Activated CD4-positive, alpha-beta T cell treated with anti-CD3 and anti-CD28 coated beads, Interleukin-2, amount 50 U/mL, for 48 hours (primary cell): ENCODE results near the gene GK.
"Not testable (repeated sequence)": the region's sequence is repeated elsewhere in the genome, so short reads cannot be mapped to it uniquely, and the experiment has no call there.

Experiments used
- DNase-seq, 2 experiments: peaks; one replicate each; pipeline ENCODE4 v3.0.0-alpha.2; 2020

Gene GK

GRCh38 chrX:30713061-30713525, 59.9 kb downstream of the GK start:
- DNase-seq, result peak; percentile 36 to 60

DNA sequence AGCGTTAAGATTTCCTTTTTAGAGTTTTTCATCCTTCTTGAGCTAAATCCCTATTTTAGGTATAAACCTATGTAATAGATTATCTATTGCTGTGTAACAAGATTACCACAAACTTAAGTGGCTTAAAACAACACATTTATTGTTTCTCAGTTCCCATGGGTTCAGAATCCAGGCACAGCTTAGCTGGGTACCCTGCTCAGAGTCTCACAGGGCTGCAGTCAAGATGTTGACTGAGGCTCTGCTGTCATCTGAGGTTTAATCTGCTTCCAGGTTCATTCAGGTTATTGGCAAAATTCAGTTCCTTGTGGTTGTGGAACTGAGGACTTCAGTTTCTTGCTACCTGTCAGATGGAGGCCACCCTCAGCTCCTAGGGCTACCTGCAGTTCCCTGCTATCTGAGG, 60.9 kb downstream of the GK start:
- no peak for DNase-seq

DNA sequence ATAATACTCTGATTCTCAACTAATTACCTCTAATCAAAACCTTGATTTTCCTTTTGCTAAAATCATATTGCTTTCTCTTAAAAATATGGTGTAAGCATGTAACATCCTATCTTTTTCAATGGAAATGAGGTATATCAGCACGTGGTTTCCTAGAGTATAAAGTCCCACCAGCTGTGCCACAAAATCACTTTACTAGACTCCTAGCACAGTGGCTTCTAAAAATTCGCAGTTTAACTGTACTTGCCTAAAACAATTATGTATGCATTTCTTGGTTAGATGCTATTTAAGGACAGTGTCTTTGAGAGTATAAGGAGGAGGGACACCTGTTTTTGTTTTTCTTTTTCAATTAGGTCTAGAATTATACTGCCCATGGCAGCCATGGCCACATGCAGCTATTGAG, 62.8 kb downstream of the GK start:
- DNase-seq, result no peak

DNA sequence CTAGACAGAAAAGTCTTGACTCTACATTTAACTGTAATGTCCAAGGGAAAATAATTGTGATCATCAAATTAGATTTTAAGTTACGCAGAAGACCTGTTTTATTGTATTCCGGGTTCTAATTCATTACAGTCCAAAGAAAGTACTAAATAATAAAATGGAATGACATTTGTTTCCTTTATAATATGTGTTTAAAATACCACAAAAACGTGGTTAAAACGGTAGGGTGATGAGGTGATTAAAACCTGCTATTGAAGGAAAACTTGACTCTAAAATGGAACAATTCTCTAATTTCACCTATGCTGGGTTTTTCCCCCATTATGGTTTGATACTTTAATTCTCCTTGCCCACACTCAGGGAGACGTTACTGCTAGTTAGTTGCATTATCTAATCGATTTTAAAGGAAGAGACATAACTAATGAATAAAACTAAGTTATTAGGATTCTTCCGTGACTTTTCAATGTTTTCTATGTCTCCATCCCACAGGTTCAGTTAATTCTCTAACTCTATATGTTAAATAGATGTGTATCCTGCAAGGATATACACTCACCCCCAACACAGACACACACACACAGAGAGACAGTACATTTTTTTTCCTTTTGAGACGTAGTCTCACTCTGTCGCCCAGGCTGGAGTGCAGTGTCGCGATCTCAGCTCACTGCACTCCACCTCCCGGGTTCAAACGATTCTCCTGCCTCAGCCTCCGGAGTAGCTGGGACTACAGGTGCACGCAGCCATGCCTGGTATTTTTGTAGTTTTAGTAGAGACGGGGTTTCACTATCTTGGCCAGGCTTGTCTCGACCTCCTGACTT, 80.8 kb downstream of the GK start:
- DNase-seq, result no peak

DNA sequence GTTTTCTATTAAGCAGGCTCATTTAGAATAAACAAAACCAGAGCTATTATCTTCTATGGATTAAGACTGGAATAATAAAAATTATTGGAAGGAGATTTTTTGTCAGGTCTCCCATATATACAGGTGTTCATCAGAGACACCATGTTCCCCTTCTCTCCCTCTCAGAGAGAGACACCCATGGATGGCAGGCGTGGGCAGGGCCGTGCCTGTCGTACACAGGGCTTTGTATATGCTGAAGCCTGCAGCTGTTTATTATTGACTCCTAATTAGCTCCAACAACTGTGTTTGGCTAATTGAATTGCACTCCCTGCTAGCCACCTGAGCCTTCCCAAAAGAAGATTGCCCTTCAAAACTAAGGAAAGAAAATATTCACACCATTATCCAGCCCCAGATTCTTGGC, 81.6 kb downstream of the GK start:
- no peak for DNase-seq

DNA sequence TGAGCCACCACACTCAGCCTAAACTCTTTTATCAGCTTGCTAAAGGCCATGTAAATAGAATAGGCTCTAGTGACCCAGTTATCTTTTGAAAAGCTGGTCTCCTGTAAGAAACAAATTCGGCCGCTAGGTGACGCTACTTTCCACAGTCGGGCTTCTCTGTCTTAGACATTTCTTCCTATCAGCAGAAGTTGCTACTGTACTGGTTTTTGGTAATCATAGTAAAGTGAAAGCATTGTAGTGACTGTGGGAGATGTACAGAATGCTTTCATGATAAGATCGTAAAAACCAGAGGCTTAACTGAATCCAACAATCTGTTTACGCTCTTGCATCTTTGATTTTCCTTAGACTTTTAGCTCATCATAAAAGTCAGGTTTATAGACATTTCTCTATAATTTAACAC, 82.6 kb downstream of the GK start:
- peak; percentile 81 to 87 for DNase-seq

GRCh38 chrX:30741545-30741944, 88.3 kb downstream of the GK start:
- no peak for DNase-seq

DNA sequence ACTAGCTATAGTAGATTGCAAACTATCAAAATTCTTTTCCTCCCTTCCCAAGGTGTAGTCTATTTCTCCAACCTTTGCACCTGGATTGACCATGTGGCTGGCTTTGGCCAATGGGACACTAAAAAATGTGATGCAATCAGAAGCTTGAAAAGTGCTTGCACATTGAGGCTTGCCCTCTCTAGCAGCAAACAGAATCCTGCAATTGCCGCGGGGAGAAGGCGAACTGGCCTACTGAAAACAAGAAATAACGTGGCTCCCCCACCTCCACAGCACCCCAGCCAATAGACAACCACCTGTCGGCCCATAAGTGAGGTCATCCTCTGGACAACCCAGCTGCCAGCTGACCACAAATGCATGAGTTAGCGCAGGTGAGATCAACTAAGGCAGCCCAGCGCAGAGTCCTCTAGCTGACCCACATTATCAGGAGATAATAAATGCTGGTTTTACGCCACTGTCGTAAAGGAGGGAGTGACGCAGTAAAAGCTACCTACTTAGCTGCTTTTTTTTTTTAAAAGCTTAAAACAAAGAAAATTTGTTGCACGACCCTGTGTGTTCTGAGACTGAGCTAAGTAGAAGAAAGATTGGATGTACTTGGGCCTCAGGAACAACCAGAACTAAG, 95.2 kb downstream of the GK start:
- no peak for DNase-seq

DNA sequence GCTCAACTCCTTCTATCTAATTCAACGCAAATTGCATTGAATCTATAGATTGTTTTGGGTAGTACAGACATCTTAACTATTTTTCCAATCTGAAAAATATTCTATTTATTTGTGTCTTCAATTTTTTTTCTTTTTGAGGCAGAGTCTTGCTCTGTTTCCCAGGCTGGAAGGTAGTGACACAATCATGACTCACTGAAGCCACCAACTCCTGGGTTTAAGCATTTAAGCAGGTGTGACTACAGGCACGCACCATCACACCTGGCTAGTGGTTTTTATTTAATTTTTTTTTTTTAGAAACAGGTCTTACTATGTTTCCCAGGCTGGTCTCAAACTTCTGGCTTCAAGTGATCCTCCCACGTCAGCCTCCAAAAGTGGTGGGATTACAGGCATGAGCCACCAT, 98.3 kb downstream of the GK start:
- DNase-seq, result no peak

- no peak for DNase-seq
Measured at GRCh38 chrX:30762755-30763154, 109.5 kb downstream of the GK start.

DNA sequence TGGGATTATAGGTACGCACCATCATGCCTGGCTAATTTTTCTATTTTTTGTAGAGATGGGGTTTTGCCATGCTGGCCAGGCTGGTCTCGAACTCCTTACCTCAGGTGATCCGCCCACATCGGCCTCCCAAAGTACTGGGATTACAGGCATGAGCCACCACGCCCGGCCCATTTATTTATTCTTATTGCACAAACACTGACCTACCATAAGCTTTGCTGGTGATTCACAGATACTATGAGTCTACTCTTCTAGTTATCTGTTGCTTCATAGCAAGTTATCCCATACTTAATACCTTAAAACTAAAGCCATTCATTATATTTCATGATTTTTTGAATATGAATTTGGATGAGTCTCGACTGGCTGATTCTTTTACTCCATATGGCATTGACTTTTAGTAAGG, 120.5 kb downstream of the GK start:
- not testable (repeated sequence) for DNase-seq

- no peak for DNase-seq
Measured at GRCh38 chrX:30777575-30777974, 124.4 kb downstream of the GK start.

GRCh38 chrX:30779453-30780030, 126.3 kb downstream of the GK start:
- no peak for DNase-seq
